Neutrophil (primary cell): ENCODE measurements around the gene PLA1A.

Source experiments
- H3K27ac ChIP-seq: fragments of 200-600 bp; sonication (generic); 2 replicates; pipeline ENCODE4 v1.5.1; 2016; ENCODE audit warnings: mild to moderate bottlenecking, moderate library complexity
- H3K27me3 ChIP-seq: fragments of 200-600 bp; sonication (generic); 2 replicates; pipeline ENCODE4 v1.6.0; 2016; ENCODE audit warnings: mild to moderate bottlenecking
- H3K36me3 ChIP-seq: fragments of 200-600 bp; sonication (generic); 2 replicates; pipeline ENCODE4 v1.5.1; 2017
- H3K4me1 ChIP-seq, 2 experiments: fragments of 200-600 bp in 1 of 2; sonication (generic) in 1 of 2; 1 replicate in 1 of 2; 2 replicates in 1 of 2; pipeline versions ENCODE4 v1.5.1 to v1.6.1; 2013 to 2016; ENCODE audit warnings: low read depth in 1 of 2, low read length in 1 of 2, mild to moderate bottlenecking in 1 of 2, moderate library complexity in 1 of 2; ENCODE audit not compliant: control insufficient read depth in 1 of 2, insufficient read depth in 1 of 2
- H3K4me3 ChIP-seq, 2 experiments: fragments of 200-600 bp in 1 of 2; sonication (generic) in 1 of 2; 1 replicate in 1 of 2; 2 replicates in 1 of 2; pipeline ENCODE4 v1.5.1; 2013 to 2016; ENCODE audit warnings: low read depth in 1 of 2, low read length in 1 of 2, mild to moderate bottlenecking in 1 of 2, moderate library complexity in 1 of 2
- H3K9me3 ChIP-seq: fragments of 200-600 bp; sonication (generic); 2 replicates; pipeline ENCODE4 v1.5.1; 2016
- CTCF ChIP-seq: fragments of 200-600 bp; sonication (generic); IDR thresholded peaks from 2 replicates; pipeline ENCODE4 v1.5.1; 2016; ENCODE audit warnings: antibody characterized with exemption

Gene PLA1A

GRCh38 chr3:119595639-119596334, 1.9 kb upstream of the PLA1A start:
- Histone ChIP-seq H3K4me3 (no peak overlapping the region), H3K27ac (no peak overlapping the region), H3K27me3 (no peaks in the 10 kb centered on the region)

GRCh38 chr3:119596398-119596797, 1.3 kb upstream of the PLA1A start:
- Histone ChIP-seq H3K27me3 (no peaks in the 10 kb centered on the region), H3K36me3 (no peaks in the 10 kb centered on the region), H3K27ac (no peak overlapping the region), H3K9me3 (no peaks in the 10 kb centered on the region), H3K4me3 (no peak overlapping the region), H3K4me1 (peaks cover 0 to 6% of the 10 kb centered on the region in 2 experiments)
- TF ChIP-seq CTCF, result no peak

More at GRCh38 chr3:119595639-119596334, 1.9 kb upstream of the PLA1A start:
- H3K36me3 ChIP-seq, result no peaks in the 10 kb centered on the region
- H3K4me1 ChIP-seq, result peaks cover 0 to 6% of the 10 kb centered on the region in 2 experiments
- no peak for TF ChIP-seq CTCF
- no peaks in the 10 kb centered on the region for H3K9me3 ChIP-seq

GRCh38 chr3:119598410-119599098, 869 bp downstream of the PLA1A start:
- Histone ChIP-seq H3K4me3 (no peak overlapping the region), H3K27ac (no peak overlapping the region), H3K27me3 (no peaks in the 10 kb centered on the region), H3K4me1 (peaks cover 0 to 6% of the 10 kb centered on the region in 2 experiments), H3K9me3 (no peaks in the 10 kb centered on the region), H3K36me3 (no peaks in the 10 kb centered on the region)
- no peak for TF ChIP-seq CTCF

- Histone ChIP-seq H3K27ac (no peak overlapping the region), H3K9me3 (no peaks in the 10 kb centered on the region), H3K4me1 (peaks cover 0 to 6% of the 10 kb centered on the region in 2 experiments), H3K27me3 (no peaks in the 10 kb centered on the region), H3K36me3 (no peaks in the 10 kb centered on the region), H3K4me3 (no peak overlapping the region)
- no peak for TF ChIP-seq CTCF
These were observed 2.0 kb downstream of the PLA1A start for GRCh38 chr3:119599558-119600174.

GRCh38 chr3:119600732-119601131, 3.0 kb downstream of the PLA1A start:
- H3K36me3 ChIP-seq, result no peaks in the 10 kb centered on the region
- H3K27ac ChIP-seq, result no peak overlapping the region
- no peaks in the 10 kb centered on the region for H3K9me3 ChIP-seq
- TF ChIP-seq CTCF, result no peak
- H3K4me3 ChIP-seq, result no peak overlapping the region
- H3K4me1 ChIP-seq, result peaks cover 0 to 6% of the 10 kb centered on the region in 2 experiments
- H3K27me3 ChIP-seq, result no peaks in the 10 kb centered on the region
